ENCODE results near the gene DRC1. TPM values are rescaled to one million over a fixed set of nuclear protein-coding genes. Genes with fewer than 3 reads are reported as not detected.
"Not testable (repeated sequence)": the region's sequence is repeated elsewhere in the genome, so short reads cannot be mapped to it uniquely, and the experiment has no call there.

The DRC1 gene
- total RNA-seq, 2 experiments from 2014 or later: not detected

DNA sequence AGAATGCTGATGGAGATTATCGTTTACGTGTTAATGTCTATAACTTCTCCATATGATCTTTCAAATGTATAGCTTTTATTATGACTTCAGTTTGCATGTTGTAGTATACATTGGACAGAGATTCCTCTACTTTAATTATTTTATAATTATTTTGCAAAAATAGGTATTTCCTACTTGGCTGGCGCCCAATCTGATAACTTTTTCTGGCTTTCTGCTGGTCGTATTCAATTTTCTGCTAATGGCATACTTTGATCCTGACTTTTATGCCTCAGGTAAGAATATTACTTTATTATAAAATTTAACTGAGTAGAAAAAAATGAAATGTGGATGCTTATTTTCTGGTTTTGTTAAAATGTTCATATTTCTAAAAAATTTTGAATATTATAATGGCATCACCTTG lies 37.1 kb upstream of the DRC1 start:
- ChIA-PET CTCF (ENCODE audit: unreplicated experiment) (no interaction called here), POLR2A (no interaction called here)
- intact Hi-C loops (cut with micrococcal nuclease; ENCODE audit: unreplicated experiment): no loop called here
- peaks cover 68% of the 10 kb centered on the region for H3K36me3 ChIP-seq (ENCODE audit: insufficient read depth, low read length)
- H3K79me2 ChIP-seq (ENCODE audit: insufficient read depth, low read depth, low read length): peaks cover 58% of the 10 kb centered on the region; the same call in 1 of the 2 replicates
- no peak overlapping the region for H3K27ac ChIP-seq (ENCODE audit: low read depth, low read length, poor library complexity, severe bottlenecking)
- no peak overlapping the region for H3K4me3 ChIP-seq (ENCODE audit: low read depth, low read length, poor library complexity, severe bottlenecking)
- H3K9me2 ChIP-seq (ENCODE audit: insufficient read depth, low read length): no peaks in the 10 kb centered on the region
- H2AFZ ChIP-seq (ENCODE audit: low read length): no peak overlapping the region
- peaks cover 9% of the 10 kb centered on the region for H4K20me1 ChIP-seq (ENCODE audit: insufficient read depth, low read length)
- H3K4me1 ChIP-seq (ENCODE audit: insufficient read depth, low read length, poor library complexity, severe bottlenecking): no peaks in the 10 kb centered on the region
- TF ChIP-seq, protein P1, sequence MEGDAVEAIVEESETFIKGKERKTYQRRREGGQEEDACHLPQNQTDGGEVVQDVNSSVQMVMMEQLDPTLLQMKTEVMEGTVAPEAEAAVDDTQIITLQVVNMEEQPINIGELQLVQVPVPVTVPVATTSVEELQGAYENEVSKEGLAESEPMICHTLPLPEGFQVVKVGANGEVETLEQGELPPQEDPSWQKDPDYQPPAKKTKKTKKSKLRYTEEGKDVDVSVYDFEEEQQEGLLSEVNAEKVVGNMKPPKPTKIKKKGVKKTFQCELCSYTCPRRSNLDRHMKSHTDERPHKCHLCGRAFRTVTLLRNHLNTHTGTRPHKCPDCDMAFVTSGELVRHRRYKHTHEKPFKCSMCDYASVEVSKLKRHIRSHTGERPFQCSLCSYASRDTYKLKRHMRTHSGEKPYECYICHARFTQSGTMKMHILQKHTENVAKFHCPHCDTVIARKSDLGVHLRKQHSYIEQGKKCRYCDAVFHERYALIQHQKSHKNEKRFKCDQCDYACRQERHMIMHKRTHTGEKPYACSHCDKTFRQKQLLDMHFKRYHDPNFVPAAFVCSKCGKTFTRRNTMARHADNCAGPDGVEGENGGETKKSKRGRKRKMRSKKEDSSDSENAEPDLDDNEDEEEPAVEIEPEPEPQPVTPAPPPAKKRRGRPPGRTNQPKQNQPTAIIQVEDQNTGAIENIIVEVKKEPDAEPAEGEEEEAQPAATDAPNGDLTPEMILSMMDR (conservative IDR thresholded peaks at IDR 0.05; ENCODE audit: low read length): no peak
- no peak for TF ChIP-seq EZH2phosphoT487 (IDR thresholded peaks at IDR 0.05; ENCODE audit: borderline replicate concordance, low read depth, low read length)
- DNase-seq (ENCODE audit: low spot score): no peak
- BruUV-seq (replicated peaks): no TSS peak
- no peaks in the 10 kb centered on the region; the same call in 1 of the 2 replicates for H3K9me3 ChIP-seq (ENCODE audit: low read length)
- H3K4me2 ChIP-seq (ENCODE audit: low read length): no peak overlapping the region

- H3K4me3 ChIP-seq (ENCODE audit: low read depth, low read length, poor library complexity, severe bottlenecking): no peak overlapping the region
- no peaks in the 10 kb centered on the region; the same call in 1 of the 2 replicates for H4K20me1 ChIP-seq (ENCODE audit: insufficient read depth, low read length)
- H3K27ac ChIP-seq (ENCODE audit: low read depth, low read length, poor library complexity, severe bottlenecking): no peak overlapping the region
- no peaks in the 10 kb centered on the region for H3K9me2 ChIP-seq (ENCODE audit: insufficient read depth, low read length)
- no peak overlapping the region for H3K4me2 ChIP-seq (ENCODE audit: low read length)
- ChIA-PET POLR2A (interaction anchor here (0.6 to 1.5 kb wide), 4 partner anchors 10 to 166 kb away, joined by 3 to 4 read pairs (median 4); partner anchors contain the start of gene SELENOI), CTCF (ENCODE audit: unreplicated experiment) (no interaction called here)
- no peak for TF ChIP-seq EZH2phosphoT487 (IDR thresholded peaks at IDR 0.05; ENCODE audit: borderline replicate concordance, low read depth, low read length)
- TF ChIP-seq, protein P1 (conservative IDR thresholded peaks at IDR 0.05; ENCODE audit: low read length): no peak
- intact Hi-C loops (cut with micrococcal nuclease; ENCODE audit: unreplicated experiment): no loop called here
- H3K36me3 ChIP-seq (ENCODE audit: insufficient read depth, low read length): peaks cover 64% of the 10 kb centered on the region
- H3K4me1 ChIP-seq (ENCODE audit: insufficient read depth, low read length, poor library complexity, severe bottlenecking): no peaks in the 10 kb centered on the region
- no TSS peak for BruUV-seq (replicated peaks)
- H3K9me3 ChIP-seq (ENCODE audit: low read length): no peaks in the 10 kb centered on the region; the same call in 1 of the 2 replicates
- no peak overlapping the region for H2AFZ ChIP-seq (ENCODE audit: low read length)
- no peak for DNase-seq (ENCODE audit: low spot score)
- peaks cover 35% of the 10 kb centered on the region; the same call in 1 of the 2 replicates for H3K79me2 ChIP-seq (ENCODE audit: insufficient read depth, low read depth, low read length)
Observed at GRCh38 chr2:26366957-26367356, 34.8 kb upstream of the DRC1 start.

DNA sequence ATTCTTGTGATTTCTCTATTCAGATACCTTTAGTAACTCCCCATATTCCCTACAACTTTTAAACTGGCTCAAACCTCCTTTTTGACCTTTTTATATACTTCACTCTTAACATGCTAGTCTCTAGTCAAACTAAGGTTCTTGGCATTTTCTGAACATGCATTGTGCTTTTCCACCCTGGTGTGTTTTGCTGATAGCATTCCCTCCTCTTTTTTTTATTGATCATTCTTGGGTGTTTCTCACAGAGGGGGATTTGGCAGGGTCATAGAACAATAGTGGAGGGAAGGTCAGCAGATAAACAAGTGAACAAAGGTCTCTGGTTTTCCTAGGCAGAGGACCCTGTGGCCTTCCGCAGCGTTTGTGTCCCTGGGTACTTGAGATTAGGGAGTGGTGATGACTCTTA lies 32.1 kb upstream of the DRC1 start:
- CTCF ChIA-PET (ENCODE audit: unreplicated experiment); H2AFZ ChIP-seq (ENCODE audit: low read length); BruUV-seq (replicated peaks); intact Hi-C loops (cut with micrococcal nuclease; ENCODE audit: unreplicated experiment); H3K4me2 ChIP-seq (ENCODE audit: low read length); H4K20me1 ChIP-seq (ENCODE audit: insufficient read depth, low read length); H3K9me2 ChIP-seq (ENCODE audit: insufficient read depth, low read length); H3K4me1 ChIP-seq (ENCODE audit: insufficient read depth, low read length, poor library complexity, severe bottlenecking); H3K27ac ChIP-seq (ENCODE audit: low read depth, low read length, poor library complexity, severe bottlenecking); DNase-seq (ENCODE audit: low spot score); H3K9me3 ChIP-seq (ENCODE audit: low read length); H3K4me3 ChIP-seq (ENCODE audit: low read depth, low read length, poor library complexity, severe bottlenecking); POLR2A ChIA-PET: not testable (repeated sequence)
- H3K79me2 ChIP-seq (ENCODE audit: insufficient read depth, low read depth, low read length): peaks cover 11% of the 10 kb centered on the region; the same call in 1 of the 2 replicates
- peaks cover 79% of the 10 kb centered on the region for H3K36me3 ChIP-seq (ENCODE audit: insufficient read depth, low read length)

DNA sequence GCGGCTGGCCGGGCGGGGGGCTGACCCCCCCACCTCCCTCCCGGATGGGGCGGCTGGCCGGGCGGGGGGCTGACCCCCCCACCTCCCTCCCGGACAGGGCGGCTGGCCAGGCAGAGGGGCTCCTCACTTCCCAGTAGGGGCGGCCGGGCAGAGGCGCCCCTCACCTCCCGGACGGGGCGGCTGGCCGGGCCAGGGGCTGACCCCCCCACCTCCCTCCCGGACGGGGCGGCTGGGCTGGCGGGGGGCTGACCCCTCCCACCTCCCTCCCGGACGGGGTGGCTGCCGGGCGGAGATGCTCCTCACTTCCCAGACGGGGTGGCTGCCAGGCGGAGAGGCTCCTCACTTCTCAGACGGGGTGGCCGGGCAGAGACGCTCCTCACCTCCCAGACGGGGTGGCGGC lies 30.8 kb upstream of the DRC1 start:
- DNase-seq (ENCODE audit: low spot score); intact Hi-C loops (cut with micrococcal nuclease; ENCODE audit: unreplicated experiment): not testable (repeated sequence)

More for the DNA sequence above, 30.8 kb upstream of the DRC1 start:
- POLR2A ChIA-PET; H3K4me1 ChIP-seq (ENCODE audit: insufficient read depth, low read length, poor library complexity, severe bottlenecking); H4K20me1 ChIP-seq (ENCODE audit: insufficient read depth, low read length); H3K9me3 ChIP-seq (ENCODE audit: low read length); H3K4me2 ChIP-seq (ENCODE audit: low read length); H3K27ac ChIP-seq (ENCODE audit: low read depth, low read length, poor library complexity, severe bottlenecking); H3K4me3 ChIP-seq (ENCODE audit: low read depth, low read length, poor library complexity, severe bottlenecking); H3K9me2 ChIP-seq (ENCODE audit: insufficient read depth, low read length); CTCF ChIA-PET (ENCODE audit: unreplicated experiment); BruUV-seq (replicated peaks); H2AFZ ChIP-seq (ENCODE audit: low read length); H3K79me2 ChIP-seq (ENCODE audit: insufficient read depth, low read depth, low read length): not testable (repeated sequence)
- peaks cover 79% of the 10 kb centered on the region for H3K36me3 ChIP-seq (ENCODE audit: insufficient read depth, low read length)
